ENCODE measurements around the gene BOK. TPM values are rescaled to one million over a fixed set of nuclear protein-coding genes. Genes with fewer than 3 reads are reported as not detected.

Gene BOK
- polyA plus RNA-seq, 1 donor, result 69.5 TPM

- no peak for DNase-seq
These were observed 19.5 kb upstream of the BOK start for GRCh38 chr2:241538838-241539615.

GRCh38 chr2:241539616-241540374 is 18.8 kb upstream of the BOK start:
- DNase-seq, result no peak

- DNase-seq, result no peak
These were observed 18.2 kb upstream of the BOK start for GRCh38 chr2:241540401-241540770.

- DNase-seq, result no peak
These were observed 17.6 kb upstream of the BOK start for GRCh38 chr2:241540771-241541561.

- no peak for DNase-seq
These were observed 16.8 kb upstream of the BOK start for GRCh38 chr2:241541564-241542277.

GRCh38 chr2:241542278-241542605 is 16.3 kb upstream of the BOK start:
- DNase-seq, result no peak

GRCh38 chr2:241545106-241545505 is 13.4 kb upstream of the BOK start:
- no peak for DNase-seq

- DNase-seq, result no peak
These were observed 12.7 kb upstream of the BOK start for GRCh38 chr2:241545523-241546473.

- DNase-seq, result no peak
These were observed 11.6 kb upstream of the BOK start for GRCh38 chr2:241546771-241547498.

GRCh38 chr2:241547781-241548450 is 10.6 kb upstream of the BOK start:
- no peak for DNase-seq

GRCh38 chr2:241548451-241548835 is 10.1 kb upstream of the BOK start:
- no peak for DNase-seq

GRCh38 chr2:241550616-241551580 is 7.6 kb upstream of the BOK start:
- no peak for DNase-seq

- no peak for DNase-seq
These were observed 6.9 kb upstream of the BOK start for GRCh38 chr2:241551599-241551997.

GRCh38 chr2:241551998-241552737 is 6.4 kb upstream of the BOK start:
- no peak for DNase-seq

GRCh38 chr2:241553512-241553830 is 5.1 kb upstream of the BOK start:
- DNase-seq, result no peak

GRCh38 chr2:241553981-241554380 is 4.6 kb upstream of the BOK start:
- DNase-seq, result no peak

- no peak for DNase-seq
These were observed 3.8 kb upstream of the BOK start for GRCh38 chr2:241554610-241555322.

GRCh38 chr2:241555711-241556110 is 2.8 kb upstream of the BOK start:
- DNase-seq, result no peak

Measured in hindlimb muscle (tissue), 1 donor.